H1 (cell line): ENCODE results near the gene INTS2. TPM values are rescaled to one million over a fixed set of nuclear protein-coding genes. Genes with fewer than 3 reads are reported as not detected.

Experiments used
- CTCF ChIA-PET: fragments of 300-600 bp; sonication (Branson Sonifier 250); formaldehyde crosslinking; loops from one replicate; lab custom pipeline; 2021; ENCODE audit not compliant: partially characterized antibody; lab: Charles Lee
- POLR2A ChIA-PET: fragments of 300-600 bp; sonication (Branson Sonifier 250); formaldehyde crosslinking; loops from one replicate; lab custom pipeline; 2021; ENCODE audit warnings: inconsistent platforms; ENCODE audit not compliant: partially characterized antibody; lab: Charles Lee
- DNase-seq, 2 experiments: peaks; one replicate each; pipeline versions ENCODE4 v3.0.0 to v3.0.0-alpha.2; 2010 to 2022; ENCODE audit warnings: low spot score in 2 of 2, low read depth in 1 of 2, mixed read lengths in 1 of 2
- FAIRE-seq: peaks from 2 replicates; lab custom pipeline; 2011; peaks lifted over from hg19 to GRCh38; lab: Jason Lieb, UNC
- H2AFZ ChIP-seq: 2 replicates; pipeline ENCODE4 v1.8.1; 2012; ENCODE audit warnings: low read length, inconsistent platforms
- H2AK5ac ChIP-seq: 2 replicates; pipeline ENCODE4 v1.6.1; 2013; ENCODE audit warnings: low read depth, low read length
- H2BK120ac ChIP-seq: replicated peaks from 2 replicates; pipeline ENCODE3; 2013; ENCODE audit warnings: low read depth, low read length, inconsistent platforms
- H2BK12ac ChIP-seq: 2 replicates; pipeline ENCODE4 v1.6.1; 2013; ENCODE audit warnings: low read depth, low read length
- H2BK15ac ChIP-seq: 2 replicates; pipeline ENCODE4 v1.6.1; 2013; ENCODE audit warnings: low read length
- H2BK20ac ChIP-seq: 2 replicates; pipeline ENCODE4 v1.6.1; 2013; ENCODE audit warnings: low read length
- H2BK5ac ChIP-seq: 2 replicates; pipeline ENCODE4 v1.6.1; 2013; ENCODE audit warnings: low read depth, low read length
- H3K14ac ChIP-seq: 2 replicates; pipeline ENCODE4 v1.6.1; 2013; ENCODE audit warnings: inconsistent platforms; ENCODE audit not compliant: insufficient read length
- H3K18ac ChIP-seq: 2 replicates; pipeline ENCODE4 v1.6.1; 2013; ENCODE audit warnings: low read length; ENCODE audit errors: extremely low read depth
- H3K23ac ChIP-seq: 2 replicates; pipeline ENCODE4 v1.6.1; 2013; ENCODE audit warnings: inconsistent platforms; ENCODE audit not compliant: insufficient read length
- H3K23me2 ChIP-seq: 2 replicates; pipeline ENCODE4 v1.6.1; 2013; ENCODE audit warnings: low read depth, low read length
- H3K27ac ChIP-seq: 2 replicates; pipeline ENCODE4 v1.6.1; 2011; ENCODE audit warnings: low read depth, low read length, inconsistent platforms
- H3K27me3 ChIP-seq, 4 experiments: replicated peaks in 1 of 4; 1 replicate in 1 of 4; 2 replicates in 3 of 4; pipeline versions ENCODE4 v1.6.1 to v1.8.1; 2011 to 2013; ENCODE audit warnings: low read length in 3 of 4, mild to moderate bottlenecking in 3 of 4, inconsistent platforms in 2 of 4, mixed read lengths in 2 of 4, moderate library complexity in 1 of 4; ENCODE audit not compliant: control insufficient read depth in 3 of 4, insufficient read depth in 3 of 4; ENCODE audit errors: extremely low read depth in 1 of 4
- H3K36me3 ChIP-seq, 4 experiments: 2 replicates each; pipeline versions ENCODE4 v1.6.1 to v1.8.1; 2011 to 2013; ENCODE audit warnings: mild to moderate bottlenecking in 4 of 4, low read length in 3 of 4, moderate library complexity in 2 of 4, control low read depth in 1 of 4, inconsistent platforms in 1 of 4; ENCODE audit not compliant: insufficient read depth in 4 of 4, control insufficient read depth in 2 of 4
- H3K4ac ChIP-seq: replicated peaks from 2 replicates; pipeline ENCODE3; 2013; ENCODE audit warnings: low read length, low read depth, mixed read lengths, inconsistent platforms; ENCODE audit not compliant: insufficient read length
- H3K4me1 ChIP-seq, 4 experiments: replicated peaks in 1 of 4; 1 replicate in 1 of 4; 2 replicates in 3 of 4; pipeline versions ENCODE4 v1.6.1 to v1.8.1; 2011 to 2013; ENCODE audit warnings: low read length in 3 of 4, inconsistent platforms in 2 of 4, mixed read lengths in 1 of 4; ENCODE audit not compliant: insufficient read depth in 4 of 4, control insufficient read depth in 3 of 4
- H3K4me2 ChIP-seq, 2 experiments: 2 replicates each; pipeline versions ENCODE4 v1.6.1 to v1.8.1; 2011 to 2013; ENCODE audit warnings: low read depth in 2 of 2, low read length in 2 of 2, control low read depth in 1 of 2, inconsistent platforms in 1 of 2, mild to moderate bottlenecking in 1 of 2; ENCODE audit not compliant: insufficient read depth in 1 of 2
- H3K4me3 ChIP-seq, 4 experiments: fragments of 200-600, 300-600 bp in 1 of 4; sonication (generic), shearing (Covaris generic), sonication (Bioruptor Twin) in 1 of 4; 2 replicates each; pipeline versions ENCODE4 v1.5.1 to v1.8.1; 2011 to 2016; ENCODE audit warnings: low read length in 4 of 4, low read depth in 3 of 4, control low read depth in 2 of 4, inconsistent platforms in 2 of 4, mild to moderate bottlenecking in 2 of 4, mixed read lengths in 1 of 4, moderate library complexity in 1 of 4; ENCODE audit not compliant: insufficient read depth in 2 of 4; ENCODE audit errors: extremely low read depth in 1 of 4
- H3K56ac ChIP-seq: replicated peaks from 2 replicates; pipeline ENCODE3; 2013; ENCODE audit warnings: low read depth, mild to moderate bottlenecking, mixed read lengths, low read length, inconsistent platforms; ENCODE audit not compliant: insufficient read length
- H3K79me1 ChIP-seq: 2 replicates; pipeline ENCODE4 v1.6.1; 2013; ENCODE audit warnings: low read depth, low read length, control low read depth
- H3K79me2 ChIP-seq, 2 experiments: 2 replicates each; pipeline versions ENCODE4 v1.6.1 to v1.8.1; 2012 to 2013; ENCODE audit warnings: low read length in 2 of 2, mild to moderate bottlenecking in 2 of 2, inconsistent platforms in 1 of 2; ENCODE audit not compliant: insufficient read depth in 2 of 2, control insufficient read depth in 1 of 2
- H3K9ac ChIP-seq, 4 experiments: replicated peaks in 1 of 4; 1 replicate in 1 of 4; 2 replicates in 3 of 4; pipeline versions ENCODE4 v1.6.1 to v1.8.1; 2011 to 2013; ENCODE audit warnings: low read depth in 3 of 4, low read length in 3 of 4, control low read depth in 2 of 4, mild to moderate bottlenecking in 2 of 4, moderate library complexity in 2 of 4, inconsistent platforms in 1 of 4; ENCODE audit errors: extremely low read depth in 1 of 4
- H3K9me3 ChIP-seq, 2 experiments: 2 replicates each; pipeline versions ENCODE4 v1.6.1 to v1.8.1; 2012 to 2013; ENCODE audit warnings: mild to moderate bottlenecking in 2 of 2, moderate library complexity in 2 of 2, control low read depth in 1 of 2, inconsistent platforms in 1 of 2, low read depth in 1 of 2, low read length in 1 of 2, mixed read lengths in 1 of 2; ENCODE audit not compliant: insufficient read depth in 2 of 2
- H4K20me1 ChIP-seq, 2 experiments: replicated peaks in 1 of 2; 2 replicates each; pipeline versions ENCODE3 to v1.8.1; 2011 to 2013; ENCODE audit warnings: inconsistent platforms in 2 of 2, low read length in 2 of 2, mild to moderate bottlenecking in 1 of 2; ENCODE audit not compliant: insufficient read depth in 2 of 2, control insufficient read depth in 1 of 2
- H4K5ac ChIP-seq: 2 replicates; pipeline ENCODE4 v1.6.1; 2013; ENCODE audit warnings: low read length, low read depth, mixed read lengths, inconsistent platforms; ENCODE audit not compliant: insufficient read length
- H4K8ac ChIP-seq: 2 replicates; pipeline ENCODE4 v1.8.0; 2013; ENCODE audit warnings: mild to moderate bottlenecking, moderate library complexity, low read length, inconsistent platforms; ENCODE audit not compliant: insufficient read depth; ENCODE audit errors: extremely low read depth
- H4K91ac ChIP-seq: replicated peaks from 2 replicates; pipeline ENCODE3; 2013; ENCODE audit warnings: low read length, mixed read lengths, inconsistent platforms; ENCODE audit not compliant: insufficient read length
- CBX5 ChIP-seq: fragments of 300-800, 300-1000 bp; sonication (generic); IDR thresholded peaks from 2 replicates; pipeline ENCODE4 v1.7.1; 2016; ENCODE audit warnings: antibody characterized with exemption, low read length, low read depth
- CREB1 ChIP-seq: IDR thresholded peaks from 2 replicates; pipeline ENCODE4 v1.6.1; 2012; ENCODE audit warnings: inconsistent platforms
- POLR2A ChIP-seq, 2 experiments: IDR thresholded peaks; 1 replicate in 1 of 2; 2 replicates in 1 of 2; pipeline ENCODE4 v1.6.1; 2011; ENCODE audit warnings: low read depth in 2 of 2, low read length in 2 of 2, mild to moderate bottlenecking in 2 of 2; ENCODE audit errors: control extremely low read depth in 1 of 2
- RNF2 ChIP-seq: fragments of 200-900, 300-1000 bp; sonication (generic); IDR thresholded peaks from 2 replicates; pipeline ENCODE4 v1.7.1; 2016; ENCODE audit warnings: borderline replicate concordance, low read depth, mild to moderate bottlenecking, antibody characterized with exemption, low read length; ENCODE audit not compliant: poor library complexity, severe bottlenecking; ENCODE audit errors: missing control alignments
- SP4 ChIP-seq: IDR thresholded peaks from 2 replicates; pipeline ENCODE4 v1.6.1; 2012; ENCODE audit warnings: low read length, inconsistent platforms
- TEAD4 ChIP-seq: IDR thresholded peaks from 2 replicates; pipeline ENCODE4 v1.6.1; 2012; ENCODE audit warnings: low read depth, low read length, inconsistent platforms, mixed read lengths
- YY1 ChIP-seq: IDR thresholded peaks from 2 replicates; pipeline ENCODE4 v1.6.1; 2011; ENCODE audit warnings: low read depth, mild to moderate bottlenecking, low read length
- WGBS, 2 experiments: shearing (Covaris generic) in 1 of 2; methylation state at CpG; one replicate each; pipeline versions ENCODE4 v1.1.6 to v1.1.7; 2013 to 2015; ENCODE audit warnings: low lambda C conversion rate in 2 of 2, mixed read lengths in 2 of 2, inconsistent platforms in 1 of 2, low coverage in 1 of 2, missing lambda C conversion rate in 1 of 2; ENCODE audit not compliant: insufficient replicate concordance in 2 of 2, insufficient coverage in 1 of 2, insufficient read length in 1 of 2; ENCODE audit errors: extremely low coverage in 1 of 2, missing lambda C conversion rate in 1 of 2; 5-methylcytosine and 5-hydroxymethylcytosine counted together
- polyA plus RNA-seq, 7 experiments: library from polyadenylated mRNA; depleted of rRNA in 3 of 7; stranded (reverse) in 5 of 7; unstranded in 2 of 7; fragments of >200 nt in 5 of 7; fragments of 200-250 nt in 2 of 7; gene quantifications; 1 replicate in 5 of 7; 2 replicates in 1 of 7; 4 replicates in 1 of 7; pipeline versions ENCODE4 v1.2.1 to v1.2.3, GENCODE V29; 2011 to 2013; ENCODE audit warnings: missing spikeins in 2 of 7, mixed read lengths in 2 of 7
- total RNA-seq: library from RNA; stranded (reverse); fragmentation: NEBNext Ultra II Directional; extraction: Animal tissue kit (Norgen Biotek cat#: 25700); gene quantifications from 2 replicates; pipeline ENCODE4 v1.2.1, GENCODE V29; 2021

Gene INTS2
- total and polyA plus RNA-seq, 2 of the 8 experiments (the other 6 are each of a cell fraction or from before 2014, with no cell fraction given): 9.4 to 21.8 TPM

GRCh38 chr17:61926826-61927207 is 965 bp downstream of the INTS2 start:
- H2BK5ac ChIP-seq: no peak overlapping the region; the same call in 1 of the 2 replicates
- no peak overlapping the region for H4K5ac ChIP-seq
- peak overlapping the region; percentile 80 to 98 (median 96) for H3K4me3 ChIP-seq
- WGBS, 2 experiments: 70% methylated on average over 4 of the region's 4 CpGs; no CpG with 5 or more reads in 1 of the 2 experiments
- DNase-seq (no peak), FAIRE-seq (no peak)
- 0 out of 2 replicates have a peak overlapping the region, but pooled peaks have one; percentile 9 for H3K18ac ChIP-seq
- H3K4ac ChIP-seq: no peak overlapping the region
- CTCF ChIA-PET: interaction anchor here (0.7 kb wide), 1 partner anchor 183 kb away, joined by 3 read pairs; no protein-coding TSS in a partner anchor
- H4K20me1 ChIP-seq: peaks cover 0 to 2% of the 10 kb centered on the region in 2 experiments
- H2BK12ac ChIP-seq: no peak overlapping the region
- peak overlapping the region; percentile 95 to 98 for H3K4me2 ChIP-seq
- H3K36me3 ChIP-seq: peaks cover 0 to 15% (median 10%) of the 10 kb centered on the region in 4 experiments; a peak in 4 of 8 replicates
- H3K79me2 ChIP-seq: peaks cover 0 to 13% of the 10 kb centered on the region in 2 experiments; a peak in 1 of 4 replicates
- peak overlapping the region; percentile 85 for H3K27ac ChIP-seq
- H4K91ac ChIP-seq: no peak overlapping the region
- peak overlapping the region; percentile 94 for H2AFZ ChIP-seq
- no peak overlapping the region for H2BK120ac ChIP-seq
- peaks cover 0 to 7% (median under 1%) of the 10 kb centered on the region in 4 experiments; a peak in 3 of 7 replicates for H3K4me1 ChIP-seq
- H3K79me1 ChIP-seq: no peaks in the 10 kb centered on the region
- no peaks in the 10 kb centered on the region for H3K27me3 ChIP-seq
- TF ChIP-seq CREB1 (no peak), TEAD4 (no peak), RNF2 (no peak), CBX5 (no peak), YY1 (no peak), SP4 (no peak), POLR2A (IDR thresholded peaks at IDR 0.05; ENCODE audit: control extremely low read depth in 1 of 2, low read depth in 2 of 2, low read length in 2 of 2) (no peak)
- no peak overlapping the region for H2AK5ac ChIP-seq
- H3K9ac ChIP-seq: peak overlapping the region; percentile 83 to 97 (median 96)
- H3K23me2 ChIP-seq: peaks cover 5% of the 10 kb centered on the region; the same call in 1 of the 2 replicates
- H2BK20ac ChIP-seq: no peak overlapping the region
- POLR2A ChIA-PET: no interaction called here
- H3K14ac ChIP-seq: no peak overlapping the region
- no peaks in the 10 kb centered on the region for H3K9me3 ChIP-seq
- no peak overlapping the region for H2BK15ac ChIP-seq
- no peak overlapping the region for H3K23ac ChIP-seq
- no peak overlapping the region for H3K56ac ChIP-seq
- no peak overlapping the region for H4K8ac ChIP-seq
